HUES6 (cell line): Measurements from ENCODE around the gene PLEKHG3.
"Not testable (repeated sequence)": the region's sequence is repeated elsewhere in the genome, so short reads cannot be mapped to it uniquely, and the experiment has no call there.

Source experiments
- H3K27ac ChIP-seq: 2 replicates; pipeline ENCODE4 v1.7.0; 2013; ENCODE audit warnings: low read depth, mild to moderate bottlenecking, low read length, inconsistent platforms
- H3K27me3 ChIP-seq: 2 replicates; pipeline ENCODE4 v1.6.1; 2013; ENCODE audit warnings: low read length; ENCODE audit not compliant: control insufficient read depth, insufficient read depth
- H3K36me3 ChIP-seq: 2 replicates; pipeline ENCODE4 v1.6.1; 2013; ENCODE audit warnings: low read length; ENCODE audit not compliant: control insufficient read depth, insufficient read depth
- H3K4me1 ChIP-seq: 2 replicates; pipeline ENCODE4 v1.6.1; 2013; ENCODE audit warnings: low read length; ENCODE audit not compliant: control insufficient read depth, insufficient read depth
- H3K4me3 ChIP-seq: 2 replicates; pipeline ENCODE4 v1.5.1; 2013; ENCODE audit warnings: low read depth, low read length
- H3K9ac ChIP-seq: one replicate; pipeline ENCODE4 v1.6.1; 2013; ENCODE audit warnings: mild to moderate bottlenecking, low read length
- H3K9me3 ChIP-seq: 2 replicates; pipeline ENCODE4 v1.6.1; 2013; ENCODE audit warnings: low read depth, low read length; ENCODE audit not compliant: control insufficient read depth, insufficient read depth

PLEKHG3 gene

GRCh38 chr14:64704143-64704742, at the start of gene PLEKHG3:
Gene PLEKHG3 (plus strand): TSS chr14:64704424. CDS start chr14:64727632, 23,208 bp downstream.
- Histone ChIP-seq H3K27ac (peak within 1 kb of the TSS; percentile 87; the same call in 1 of the 2 replicates), H3K9me3 (no peaks in the 10 kb centered on the region), H3K4me3 (peak within 1 kb of the TSS; percentile 85), H3K27me3 (0 out of 2 replicates have a peak, but pooled peaks cover 7% of the 10 kb centered on the region), H3K36me3 (no peaks in the 10 kb centered on the region), H3K9ac (peak within 1 kb of the TSS; percentile 93), H3K4me1 (peaks cover 68% of the 10 kb centered on the region)

- peaks cover 8% of the 10 kb centered on the region; the same call in 1 of the 2 replicates for H3K4me1 ChIP-seq
- no peaks in the 10 kb centered on the region for H3K36me3 ChIP-seq
- H3K4me3 ChIP-seq = no peak overlapping the region
- no peak overlapping the region for H3K9ac ChIP-seq
- no peak overlapping the region for H3K27ac ChIP-seq
- H3K27me3 ChIP-seq = no peaks in the 10 kb centered on the region
- peaks cover 6% of the 10 kb centered on the region; the same call in 1 of the 2 replicates for H3K9me3 ChIP-seq
These were observed 49.3 kb upstream of the PLEKHG3 start for GRCh38 chr14:64654901-64655300.

- H3K9ac ChIP-seq = no peak overlapping the region
- peaks cover 6% of the 10 kb centered on the region; the same call in 1 of the 2 replicates for H3K9me3 ChIP-seq
- peaks cover 10% of the 10 kb centered on the region; the same call in 1 of the 2 replicates for H3K4me1 ChIP-seq
- H3K27me3 ChIP-seq = no peaks in the 10 kb centered on the region
- no peaks in the 10 kb centered on the region for H3K36me3 ChIP-seq
- no peak overlapping the region for H3K27ac ChIP-seq
- no peak overlapping the region for H3K4me3 ChIP-seq
These were observed 47.2 kb upstream of the PLEKHG3 start for GRCh38 chr14:64656986-64657385.

- no peak overlapping the region for H3K27ac ChIP-seq
- no peak overlapping the region for H3K4me3 ChIP-seq
- peaks cover 11% of the 10 kb centered on the region; the same call in 1 of the 2 replicates for H3K4me1 ChIP-seq
- no peaks in the 10 kb centered on the region for H3K27me3 ChIP-seq
- peaks cover 6% of the 10 kb centered on the region; the same call in 1 of the 2 replicates for H3K9me3 ChIP-seq
- no peak overlapping the region for H3K9ac ChIP-seq
- no peaks in the 10 kb centered on the region for H3K36me3 ChIP-seq
These were observed 46.0 kb upstream of the PLEKHG3 start for GRCh38 chr14:64658201-64658600.

- peaks cover 13% of the 10 kb centered on the region; the same call in 1 of the 2 replicates for H3K4me1 ChIP-seq
- not testable (repeated sequence) for H3K27me3 ChIP-seq, H3K9ac ChIP-seq, H3K4me3 ChIP-seq, H3K36me3 ChIP-seq, H3K27ac ChIP-seq, H3K9me3 ChIP-seq
These were observed 45.4 kb upstream of the PLEKHG3 start for GRCh38 chr14:64658700-64659264.

- no peak overlapping the region for H3K27ac ChIP-seq
- H3K4me3 ChIP-seq = no peak overlapping the region
- no peaks in the 10 kb centered on the region for H3K36me3 ChIP-seq
- H3K27me3 ChIP-seq = no peaks in the 10 kb centered on the region
- peaks cover 13% of the 10 kb centered on the region; the same call in 1 of the 2 replicates for H3K4me1 ChIP-seq
- no peak overlapping the region for H3K9ac ChIP-seq
- H3K9me3 ChIP-seq = peaks cover 6% of the 10 kb centered on the region; the same call in 1 of the 2 replicates
These were observed 44.9 kb upstream of the PLEKHG3 start for GRCh38 chr14:64659366-64659765.

GRCh38 chr14:64663174-64663573, 41.0 kb upstream of the PLEKHG3 start:
- Histone ChIP-seq H3K36me3 (no peaks in the 10 kb centered on the region), H3K9ac (no peak overlapping the region), H3K4me3 (no peak overlapping the region), H3K9me3 (peaks cover 6% of the 10 kb centered on the region; the same call in 1 of the 2 replicates), H3K27ac (no peak overlapping the region), H3K27me3 (no peaks in the 10 kb centered on the region), H3K4me1 (peaks cover 7% of the 10 kb centered on the region; the same call in 1 of the 2 replicates)

- Histone ChIP-seq H3K27me3 (no peaks in the 10 kb centered on the region), H3K9ac (no peak overlapping the region), H3K4me3 (no peak overlapping the region), H3K27ac (no peak overlapping the region), H3K36me3 (no peaks in the 10 kb centered on the region), H3K4me1 (peaks cover 16% of the 10 kb centered on the region; the same call in 1 of the 2 replicates), H3K9me3 (no peaks in the 10 kb centered on the region)
These were observed 32.6 kb upstream of the PLEKHG3 start for GRCh38 chr14:64671591-64671990.

GRCh38 chr14:64673316-64673715, 30.9 kb upstream of the PLEKHG3 start:
- Histone ChIP-seq H3K27me3 (no peaks in the 10 kb centered on the region), H3K36me3 (no peaks in the 10 kb centered on the region), H3K27ac (no peak overlapping the region), H3K4me3 (no peak overlapping the region), H3K4me1 (peaks cover 16% of the 10 kb centered on the region; the same call in 1 of the 2 replicates), H3K9me3 (no peaks in the 10 kb centered on the region), H3K9ac (no peak overlapping the region)

- Histone ChIP-seq H3K36me3 (no peaks in the 10 kb centered on the region), H3K27ac (no peak overlapping the region)
These were observed 30.5 kb upstream of the PLEKHG3 start for GRCh38 chr14:64673748-64674147.

GRCh38 chr14:64674829-64675228, 29.4 kb upstream of the PLEKHG3 start:
- Histone ChIP-seq H3K27ac (no peak overlapping the region), H3K36me3 (no peaks in the 10 kb centered on the region), H3K4me1 (peaks cover 21% of the 10 kb centered on the region), H3K4me3 (no peak overlapping the region), H3K27me3 (no peaks in the 10 kb centered on the region), H3K9me3 (no peaks in the 10 kb centered on the region), H3K9ac (no peak overlapping the region)

More at GRCh38 chr14:64673748-64674147, 30.5 kb upstream of the PLEKHG3 start:
- no peaks in the 10 kb centered on the region for H3K9me3 ChIP-seq
- H3K27me3 ChIP-seq = no peaks in the 10 kb centered on the region
- no peak overlapping the region for H3K9ac ChIP-seq
- peaks cover 18% of the 10 kb centered on the region for H3K4me1 ChIP-seq
- H3K4me3 ChIP-seq = no peak overlapping the region
